Spleen (tissue), 11 donors: ENCODE results near the gene CCDC148. TPM values are rescaled to one million over a fixed set of nuclear protein-coding genes. Genes with fewer than 3 reads are reported as not detected.
"Not testable (repeated sequence)": the region's sequence is repeated elsewhere in the genome, so short reads cannot be mapped to it uniquely, and the experiment has no call there.

Source experiments
- DNase-seq: peaks from one replicate; pipeline ENCODE4 v3.0.0-alpha.2; 2020
- H3K27ac ChIP-seq, 8 donors: fragments of 200-600 bp; sonication (generic) in 7 of 8; 1 replicate in 4 of 8; 2 replicates in 4 of 8; pipeline versions ENCODE4 v1.5.0 to v1.8.0; 2016 to 2021; ENCODE audit warnings: inconsistent platforms in 4 of 8, mild to moderate bottlenecking in 4 of 8, moderate library complexity in 1 of 8
- H3K27me3 ChIP-seq, 7 donors: fragments of 200-600 bp; sonication (generic) in 6 of 7; replicated peaks in 1 of 7; 1 replicate in 4 of 7; 2 replicates in 3 of 7; pipeline versions ENCODE4 v1.5.0 to v1.8.0; 2016 to 2021; ENCODE audit warnings: inconsistent platforms in 3 of 7, mild to moderate bottlenecking in 1 of 7
- H3K36me3 ChIP-seq, 6 donors: fragments of 200-600 bp; sonication (generic) in 5 of 6; 1 replicate in 4 of 6; 2 replicates in 2 of 6; pipeline versions ENCODE4 v1.5.0 to v1.8.0; 2016 to 2021; ENCODE audit warnings: inconsistent platforms in 2 of 6
- H3K4me1 ChIP-seq, 6 donors: fragments of 200-600 bp; sonication (generic) in 5 of 6; 1 replicate in 3 of 6; 2 replicates in 3 of 6; pipeline versions ENCODE4 v1.5.0 to v1.8.0; 2016 to 2021; ENCODE audit warnings: inconsistent platforms in 3 of 6
- H3K4me3 ChIP-seq, 8 donors: fragments of 200-600 bp; sonication (generic) in 7 of 8; 1 replicate in 4 of 8; 2 replicates in 4 of 8; pipeline versions ENCODE4 v1.5.0 to v1.8.0; 2016 to 2021; ENCODE audit warnings: inconsistent platforms in 4 of 8, mild to moderate bottlenecking in 4 of 8, moderate library complexity in 2 of 8
- H3K9me3 ChIP-seq, 8 donors: fragments of 200-600 bp; sonication (generic) in 7 of 8; 1 replicate in 4 of 8; 2 replicates in 4 of 8; pipeline versions ENCODE4 v1.5.0 to v1.8.0; 2016 to 2021; ENCODE audit warnings: inconsistent platforms in 4 of 8
- CTCF ChIP-seq, 11 experiments: fragments of 200-600 bp in 7 of 11; fragments of 450-650 bp in 4 of 11; sonication (generic) in 4 of 11; IDR thresholded peaks in 8 of 11; conservative IDR thresholded peaks in 3 of 11; 1 replicate in 7 of 11; 2 replicates in 4 of 11; pipeline versions ENCODE4 v1.4.0 to v1.8.0; 2016 to 2021; ENCODE audit warnings: antibody characterized with exemption in 11 of 11, inconsistent platforms in 4 of 11, mild to moderate bottlenecking in 1 of 11
- POLR2A ChIP-seq, 3 donors: fragments of 450-650 bp; IDR thresholded peaks; one replicate each; pipeline ENCODE4 v1.5.1; 2017; ENCODE audit warnings: antibody characterized with exemption in 3 of 3, mild to moderate bottlenecking in 1 of 3
- POLR2AphosphoS5 ChIP-seq, 3 donors: sonication (generic); formaldehyde crosslinking; IDR thresholded peaks; one replicate each; pipeline ENCODE4 v1.5.1; 2017; ENCODE audit warnings: antibody characterized with exemption in 3 of 3
- WGBS, 5 donors: extraction: QIAGEN DNeasy Blood & Tissue Kit in 3 of 5; methylation state at CpG; one replicate each; pipeline versions ENCODE4 v1.1.5 to v1.1.7; 2013 to 2018; 5-methylcytosine and 5-hydroxymethylcytosine counted together
- intact Hi-C: fragments of 100-400 bp; cut with DNase I; formaldehyde crosslinking; loops from one replicate; pipeline ENCODE4 v1.15.0; 2023; ENCODE audit warnings: low total_unique reads
- polyA plus RNA-seq, 3 donors: library from polyadenylated mRNA; stranded (reverse); fragments of 200-250 nt; gene quantifications; one replicate each; pipeline ENCODE4 v1.2.1, GENCODE V29; 2013
- total RNA-seq, 7 donors: library from RNA; depleted of rRNA in 3 of 7; stranded (reverse); fragments of >200 nt in 3 of 7; fragmentation: NEBNext Ultra II Directional in 4 of 7; extraction: Animal tissue kit (Norgen Biotek cat#: 25700) in 4 of 7; gene quantifications; one replicate each; pipeline versions ENCODE4 v1.1.0 to v1.2.1, GENCODE V29; 2016 to 2021
- donor health status: healthy with polysubstance abuse.
- donor health status: DM: no; HTN: no; CAD: no; lungs with moderate emphysema.
- donor health status: DM: no; HTN: no; CAD: no.
- donor health status: Bipolar disorder and iron deficiency.
- donor health status: healthy.
- donor health status: DM: no; HTN: no; CAD: no.
- donor health status: DM: yes; HTN: yes; CAD: no.

The CCDC148 gene
- total and polyA plus RNA-seq, 10 donors = 0.07 to 0.79 (median 0.46) TPM

- no peaks in the 10 kb centered on the region for H3K27me3 ChIP-seq
- intact Hi-C loops = no loop called here
- DNase-seq = no peak
- H3K4me1 ChIP-seq = peaks cover 0 to 13% (median 4%) of the 10 kb centered on the region in 6 donors
- 27 to 36% (median 31%) methylated on average over 3 of the region's 3 CpGs for WGBS, 5 donors
- peaks cover 0 to 9% (median 0%) of the 10 kb centered on the region in 8 donors for H3K9me3 ChIP-seq
- H3K36me3 ChIP-seq = no peaks in the 10 kb centered on the region
- TF ChIP-seq POLR2A (IDR thresholded peaks at IDR 0.05) (no peak), CTCF (IDR thresholded peaks at IDR 0.05 in 8 of 11, conservative IDR thresholded peaks at IDR 0.05 in 3 of 11) (no peak), POLR2AphosphoS5 (IDR thresholded peaks at IDR 0.05) (no peak)
- H3K4me3 ChIP-seq = no peak overlapping the region
- no peak overlapping the region for H3K27ac ChIP-seq
These were observed 20.6 kb upstream of the CCDC148 start for GRCh38 chr2:158477202-158477601.

GRCh38 chr2:158474526-158475011 lies 18.0 kb upstream of the CCDC148 start:
- WGBS, 5 donors = 94 to 100% (median 97%) methylated on average over 3 of the region's 3 CpGs
- DNase-seq = not testable (repeated sequence)

DNA sequence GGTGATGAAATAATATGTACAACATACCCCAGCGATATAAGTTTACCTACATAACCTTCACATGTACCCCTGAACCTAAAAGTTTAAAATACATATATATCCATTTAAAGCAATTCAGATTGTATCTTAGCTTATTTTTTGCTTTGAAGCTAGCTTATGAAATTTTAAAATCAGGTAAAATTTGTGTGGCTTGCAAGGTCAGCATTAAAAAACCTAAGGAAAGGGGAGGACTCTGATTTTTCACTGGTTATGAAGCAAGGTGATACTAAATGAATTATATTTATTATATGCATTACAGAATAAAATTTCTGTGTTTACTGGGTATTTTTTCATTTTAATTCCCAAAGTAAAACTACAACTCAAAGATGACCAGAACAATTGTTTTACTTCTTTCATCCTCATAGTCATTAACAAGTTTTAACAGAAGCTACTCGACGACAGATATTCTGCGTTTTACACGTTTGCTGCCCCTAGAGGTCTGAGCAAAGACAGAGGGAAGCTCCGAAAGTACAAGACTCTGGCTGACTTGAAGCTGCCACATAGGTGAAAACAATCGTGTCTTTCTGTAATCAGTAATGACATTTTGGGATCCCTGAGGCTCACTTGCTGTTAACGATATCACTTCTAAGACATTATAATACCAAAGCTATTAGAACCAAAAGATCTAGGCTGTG lies 17.3 kb upstream of the CCDC148 start:
- TF ChIP-seq POLR2A (IDR thresholded peaks at IDR 0.05) (no peak), CTCF (IDR thresholded peaks at IDR 0.05 in 8 of 11, conservative IDR thresholded peaks at IDR 0.05 in 3 of 11) (no peak), POLR2AphosphoS5 (IDR thresholded peaks at IDR 0.05) (no peak)
- intact Hi-C loops = no loop called here
- Histone ChIP-seq H3K4me1 (peaks cover 0 to 13% (median 4%) of the 10 kb centered on the region in 6 donors), H3K4me3 (no peak overlapping the region), H3K9me3 (peaks cover 0 to 9% (median 0%) of the 10 kb centered on the region in 8 donors), H3K27ac (no peak overlapping the region), H3K36me3 (peaks cover 0 to 12% (median 0%) of the 10 kb centered on the region in 6 donors), H3K27me3 (no peaks in the 10 kb centered on the region)
- 93 to 96% (median 94%) methylated on average over 8 of the region's 8 CpGs for WGBS, 5 donors
- no peak for DNase-seq

More at GRCh38 chr2:158474526-158475011, 18.0 kb upstream of the CCDC148 start:
- H3K27me3 ChIP-seq, H3K9me3 ChIP-seq, intact Hi-C loops, H3K36me3 ChIP-seq, H3K27ac ChIP-seq, H3K4me3 ChIP-seq: not testable (repeated sequence)
- peaks cover 0 to 13% (median 4%) of the 10 kb centered on the region in 6 donors for H3K4me1 ChIP-seq

DNA sequence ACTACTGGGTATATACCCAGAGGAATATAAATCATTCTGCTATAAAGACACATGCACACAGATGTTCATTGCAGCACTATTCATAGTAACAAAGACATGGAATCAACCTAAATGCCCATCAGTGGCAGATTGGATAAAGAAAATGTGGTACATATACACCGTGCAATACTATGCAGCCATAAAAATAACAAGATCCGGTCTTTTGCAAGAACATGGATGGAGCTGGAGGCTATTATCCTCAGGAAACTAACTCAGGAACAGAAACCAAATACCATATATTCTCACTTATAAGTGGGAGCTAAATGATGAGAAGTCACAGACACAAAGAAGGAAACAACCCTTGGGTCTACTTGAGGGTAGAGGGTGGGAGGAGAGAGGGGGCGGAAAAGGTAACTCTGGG lies 16.7 kb upstream of the CCDC148 start:
- 87 to 96% (median 93%) methylated on average over 3 of the region's 3 CpGs for WGBS, 5 donors
- peaks cover 0 to 13% (median 4%) of the 10 kb centered on the region in 6 donors for H3K4me1 ChIP-seq
- H3K27me3 ChIP-seq, H3K4me3 ChIP-seq, H3K9me3 ChIP-seq, DNase-seq, H3K27ac ChIP-seq, intact Hi-C loops: not testable (repeated sequence)
- peaks cover 0 to 12% (median 0%) of the 10 kb centered on the region in 6 donors for H3K36me3 ChIP-seq

GRCh38 chr2:158472829-158473228 lies 16.3 kb upstream of the CCDC148 start:
- H3K27me3 ChIP-seq, H3K4me3 ChIP-seq, H3K27ac ChIP-seq, DNase-seq, H3K9me3 ChIP-seq, intact Hi-C loops: not testable (repeated sequence)
- WGBS, 5 donors = 87 to 95% (median 91%) methylated on average over 3 of the region's 3 CpGs
- Histone ChIP-seq H3K36me3 (peaks cover 0 to 12% (median 0%) of the 10 kb centered on the region in 6 donors), H3K4me1 (peaks cover 0 to 12% (median 4%) of the 10 kb centered on the region in 6 donors)
